ENCODE results near the gene TCF7L2.

TCF7L2 gene

DNA sequence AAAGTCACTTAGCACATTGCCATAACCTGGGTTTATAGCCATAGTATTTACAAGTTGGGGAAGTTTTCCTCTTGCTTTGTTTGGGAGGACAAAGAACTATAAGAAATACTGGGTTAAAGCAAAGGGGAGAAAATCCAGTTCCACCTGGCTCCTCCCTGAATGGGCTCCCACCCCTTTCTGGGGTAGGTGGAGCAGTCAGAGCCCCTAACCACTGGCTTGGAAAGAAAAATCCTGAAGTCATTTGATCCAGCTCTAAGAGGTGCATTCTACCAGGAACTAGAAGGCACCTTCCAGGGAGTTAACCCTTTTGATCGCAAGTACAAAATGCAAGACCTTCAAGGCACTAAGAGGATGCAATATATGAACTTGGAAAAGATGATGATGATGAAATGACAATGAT is 31.3 kb upstream of the TCF7L2 start:
- no peak for DNase-seq (ENCODE audit: extremely low read depth, low read depth)
- no peak for TF ChIP-seq CTCF (IDR thresholded peaks at IDR 0.05; ENCODE audit: low read depth, low read length, missing control alignments)
- H3K4me3 ChIP-seq (replicated peaks; ENCODE audit: low read depth, low read length): no peak overlapping the region

- no peak overlapping the region for H3K4me3 ChIP-seq (replicated peaks; ENCODE audit: low read depth, low read length)
- TF ChIP-seq CTCF (IDR thresholded peaks at IDR 0.05; ENCODE audit: low read depth, low read length, missing control alignments): no peak
- DNase-seq (ENCODE audit: extremely low read depth, low read depth): peak; percentile 33
Observed at GRCh38 chr10:112919721-112920120, 30.3 kb upstream of the TCF7L2 start.

DNA sequence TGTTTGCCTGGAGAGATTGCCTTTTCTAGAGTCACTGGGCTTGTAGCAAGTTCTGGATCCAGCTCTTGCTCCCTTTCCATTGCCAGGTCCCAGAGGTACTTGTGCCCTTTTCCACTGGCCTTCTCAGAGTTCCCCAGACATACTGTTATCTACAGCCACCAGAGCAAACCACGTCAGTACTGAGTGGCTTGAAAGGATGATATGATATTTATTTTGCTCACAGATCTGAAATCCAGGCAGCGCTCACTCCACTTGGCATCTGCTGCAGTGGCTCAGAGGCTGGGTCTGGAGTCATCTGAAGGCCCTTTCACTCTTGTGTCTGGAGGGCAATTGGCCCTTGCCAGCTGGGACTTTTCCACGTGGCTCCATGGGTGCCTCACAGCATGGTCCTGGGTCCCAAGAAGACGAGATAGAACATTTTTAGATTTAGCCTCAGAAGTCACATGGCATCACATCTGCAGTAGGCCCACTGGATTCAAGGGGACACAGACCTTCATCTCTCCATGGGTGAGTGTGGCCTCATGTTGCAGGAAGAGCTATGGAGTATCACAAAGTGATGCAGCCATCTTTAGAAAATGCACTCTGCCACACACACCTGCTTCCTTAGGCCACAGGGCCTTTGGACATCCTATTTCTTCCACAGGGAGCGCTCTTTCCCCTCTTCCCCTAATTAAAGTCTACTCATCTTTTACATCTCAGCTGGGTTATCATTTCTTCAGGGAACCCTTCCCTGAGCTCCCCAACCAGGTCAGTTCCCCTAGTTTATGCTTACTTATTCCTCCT is 22.9 kb upstream of the TCF7L2 start:
- H3K4me3 ChIP-seq (replicated peaks; ENCODE audit: low read depth, low read length): no peak overlapping the region
- TF ChIP-seq CTCF (IDR thresholded peaks at IDR 0.05; ENCODE audit: low read depth, low read length, missing control alignments): no peak
- DNase-seq (ENCODE audit: extremely low read depth, low read depth): no peak

DNA sequence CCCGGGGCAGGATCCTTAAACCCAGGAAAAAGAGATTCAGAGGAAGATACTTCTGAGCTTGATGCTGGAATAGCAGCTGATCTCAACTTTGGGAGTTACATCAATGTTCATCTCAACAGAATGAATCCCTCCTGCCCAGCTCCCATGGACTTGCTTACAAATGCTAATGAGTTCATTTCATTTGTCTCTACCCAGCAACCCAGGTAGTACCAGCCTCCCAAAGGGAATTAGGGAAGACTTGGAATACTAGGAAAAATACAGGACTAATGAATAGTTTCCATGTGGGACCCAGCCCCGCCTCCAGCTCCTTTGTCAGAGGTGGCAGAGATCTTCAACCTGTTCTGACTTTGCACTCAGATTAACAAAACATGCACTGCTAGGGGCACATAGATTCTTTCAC is 22.1 kb upstream of the TCF7L2 start:
- TF ChIP-seq CTCF (IDR thresholded peaks at IDR 0.05; ENCODE audit: low read depth, low read length, missing control alignments): no peak
- H3K4me3 ChIP-seq (replicated peaks; ENCODE audit: low read depth, low read length): no peak overlapping the region
- DNase-seq (ENCODE audit: extremely low read depth, low read depth): no peak

- DNase-seq (ENCODE audit: extremely low read depth, low read depth): no peak
- no peak for TF ChIP-seq CTCF (IDR thresholded peaks at IDR 0.05; ENCODE audit: low read depth, low read length, missing control alignments)
Observed at GRCh38 chr10:112932658-112933057, 17.4 kb upstream of the TCF7L2 start.

DNA sequence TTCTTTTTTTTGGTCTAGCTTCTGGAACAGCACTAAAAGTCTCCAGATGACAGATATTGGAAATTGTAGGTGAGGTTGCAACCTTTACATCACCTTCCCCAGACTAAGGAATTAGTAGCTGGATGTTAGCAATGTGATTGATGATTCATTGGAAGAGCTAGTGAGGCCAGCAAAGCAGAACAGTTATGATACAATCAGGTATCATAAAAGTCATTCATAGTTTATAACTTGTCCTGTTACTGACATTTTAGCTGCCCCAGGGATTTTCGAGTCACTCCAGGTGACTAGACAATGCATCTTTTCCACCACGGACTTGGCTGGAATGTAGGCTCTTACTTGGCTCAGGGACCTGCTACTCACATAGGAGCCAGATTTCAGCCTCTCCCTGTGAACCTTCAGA is 15.9 kb upstream of the TCF7L2 start:
- TF ChIP-seq CTCF (IDR thresholded peaks at IDR 0.05; ENCODE audit: low read depth, low read length, missing control alignments): no peak
- DNase-seq (ENCODE audit: extremely low read depth, low read depth): no peak
- no peak overlapping the region for H3K4me3 ChIP-seq (replicated peaks; ENCODE audit: low read depth, low read length)

More at GRCh38 chr10:112932658-112933057, 17.4 kb upstream of the TCF7L2 start:
- H3K4me3 ChIP-seq (replicated peaks; ENCODE audit: low read depth, low read length): no peak overlapping the region

Data from HFF-Myc (cell line).